Measurements from ENCODE around the gene APRT. TPM values are rescaled to one million over a fixed set of nuclear protein-coding genes. Genes with fewer than 3 reads are reported as not detected.

The APRT gene
- total RNA-seq, 2 donors from 2014 or later = 50.6 to 90.4 TPM

DNA sequence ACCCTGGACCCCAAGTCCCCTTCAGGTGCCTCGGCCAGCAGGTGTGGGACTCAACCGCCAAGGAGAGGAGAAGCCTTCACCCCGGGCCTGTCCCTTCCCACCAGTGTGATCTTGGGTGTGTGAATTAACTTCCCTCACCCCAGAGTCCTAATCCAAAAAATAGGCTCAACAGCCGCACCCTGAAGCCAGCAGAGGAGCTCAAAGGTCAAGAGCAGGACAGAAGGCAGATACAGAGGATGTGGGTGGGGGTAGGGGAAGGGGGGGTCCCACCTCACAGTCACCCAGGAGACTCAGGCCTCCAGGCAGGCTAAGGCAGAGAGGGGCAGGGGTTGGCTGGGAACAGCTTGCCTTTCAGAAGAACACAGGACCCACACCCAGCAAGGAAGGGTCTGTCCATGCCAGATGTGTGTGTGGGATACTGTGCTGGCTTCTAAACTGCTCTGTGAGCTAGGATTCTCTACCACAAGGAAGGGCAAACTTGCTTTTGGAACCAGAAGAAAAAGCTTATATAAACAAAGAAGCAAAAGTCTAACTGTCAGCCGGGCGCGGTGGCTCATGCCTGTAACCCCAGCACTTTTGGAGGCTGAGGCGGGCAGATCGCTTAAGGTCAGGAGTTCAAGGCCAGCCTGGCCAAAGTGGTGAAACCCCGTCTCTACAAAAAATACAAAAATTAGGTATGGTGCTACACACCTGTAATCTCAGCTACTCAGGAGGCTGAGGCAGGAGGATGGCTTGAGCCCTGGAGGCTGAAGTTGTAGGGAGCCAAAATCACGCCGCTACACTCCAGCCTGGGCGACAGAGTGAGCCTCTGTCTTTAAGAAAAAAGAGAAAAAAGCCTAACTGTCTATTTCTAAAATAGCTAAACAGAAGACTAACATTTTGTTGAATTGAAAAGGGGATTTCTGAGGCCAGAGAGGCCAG lies 31.3 kb downstream of the APRT start:
- DNase-seq (ENCODE audit: low spot score) = no peak
- Histone ChIP-seq H3K27ac (peak overlapping the region in 1 of 2 donors; percentile 26), H3K9me3 (no peaks in the 10 kb centered on the region), H3K4me1 (peaks cover 0 to 57% of the 10 kb centered on the region in 2 donors), H3K27me3 (no peaks in the 10 kb centered on the region), H3K4me3 (no peak overlapping the region), H3K36me3 (no peaks in the 10 kb centered on the region)
- TF ChIP-seq, protein P1, sequence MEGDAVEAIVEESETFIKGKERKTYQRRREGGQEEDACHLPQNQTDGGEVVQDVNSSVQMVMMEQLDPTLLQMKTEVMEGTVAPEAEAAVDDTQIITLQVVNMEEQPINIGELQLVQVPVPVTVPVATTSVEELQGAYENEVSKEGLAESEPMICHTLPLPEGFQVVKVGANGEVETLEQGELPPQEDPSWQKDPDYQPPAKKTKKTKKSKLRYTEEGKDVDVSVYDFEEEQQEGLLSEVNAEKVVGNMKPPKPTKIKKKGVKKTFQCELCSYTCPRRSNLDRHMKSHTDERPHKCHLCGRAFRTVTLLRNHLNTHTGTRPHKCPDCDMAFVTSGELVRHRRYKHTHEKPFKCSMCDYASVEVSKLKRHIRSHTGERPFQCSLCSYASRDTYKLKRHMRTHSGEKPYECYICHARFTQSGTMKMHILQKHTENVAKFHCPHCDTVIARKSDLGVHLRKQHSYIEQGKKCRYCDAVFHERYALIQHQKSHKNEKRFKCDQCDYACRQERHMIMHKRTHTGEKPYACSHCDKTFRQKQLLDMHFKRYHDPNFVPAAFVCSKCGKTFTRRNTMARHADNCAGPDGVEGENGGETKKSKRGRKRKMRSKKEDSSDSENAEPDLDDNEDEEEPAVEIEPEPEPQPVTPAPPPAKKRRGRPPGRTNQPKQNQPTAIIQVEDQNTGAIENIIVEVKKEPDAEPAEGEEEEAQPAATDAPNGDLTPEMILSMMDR (IDR thresholded peaks at IDR 0.05) = no peak

DNA sequence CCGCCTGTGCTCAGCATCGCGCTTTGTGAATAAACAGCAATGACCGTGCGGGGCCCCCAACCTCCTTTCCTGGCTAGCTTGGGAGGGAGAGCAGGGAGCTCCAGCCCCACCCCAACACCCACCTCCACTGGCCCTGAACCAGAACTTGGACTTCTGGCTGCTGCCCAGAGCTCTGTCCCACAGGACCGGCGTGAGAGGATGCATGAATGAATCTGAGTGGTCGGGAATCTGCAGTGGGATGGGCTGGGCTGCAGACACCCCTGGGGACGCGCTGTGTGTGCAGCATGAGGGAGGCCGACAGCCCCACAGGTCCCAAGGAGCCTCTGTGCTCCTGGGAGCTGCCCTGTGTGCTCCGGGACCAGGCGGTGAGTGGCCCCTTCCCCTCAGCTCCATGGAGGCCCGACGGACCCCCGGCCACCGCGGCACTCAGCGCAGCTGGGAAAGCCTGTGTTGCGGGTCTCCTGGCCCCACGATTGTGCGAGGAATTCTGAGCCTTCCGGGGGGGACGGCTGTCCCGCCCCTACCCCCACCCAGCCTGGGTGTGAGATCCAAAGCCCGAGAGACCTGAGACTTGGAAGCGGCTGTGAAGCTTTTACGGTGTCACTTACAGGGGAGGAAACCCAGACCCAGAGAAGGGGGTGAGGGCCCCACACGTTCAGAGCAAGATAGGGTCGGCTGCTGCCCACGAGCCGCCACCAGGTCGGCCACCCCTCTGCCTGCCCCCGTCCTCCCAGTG lies 32.2 kb downstream of the APRT start:
- Histone ChIP-seq H3K27me3 (no peaks in the 10 kb centered on the region), H3K4me1 (peaks cover 0 to 64% of the 10 kb centered on the region in 2 donors), H3K36me3 (no peaks in the 10 kb centered on the region), H3K4me3 (peak overlapping the region in 1 of 2 donors; percentile 13), H3K9me3 (no peaks in the 10 kb centered on the region), H3K27ac (no peak overlapping the region)
- TF ChIP-seq, protein P1 (IDR thresholded peaks at IDR 0.05) = no peak
- DNase-seq (ENCODE audit: low spot score) = no peak

DNA sequence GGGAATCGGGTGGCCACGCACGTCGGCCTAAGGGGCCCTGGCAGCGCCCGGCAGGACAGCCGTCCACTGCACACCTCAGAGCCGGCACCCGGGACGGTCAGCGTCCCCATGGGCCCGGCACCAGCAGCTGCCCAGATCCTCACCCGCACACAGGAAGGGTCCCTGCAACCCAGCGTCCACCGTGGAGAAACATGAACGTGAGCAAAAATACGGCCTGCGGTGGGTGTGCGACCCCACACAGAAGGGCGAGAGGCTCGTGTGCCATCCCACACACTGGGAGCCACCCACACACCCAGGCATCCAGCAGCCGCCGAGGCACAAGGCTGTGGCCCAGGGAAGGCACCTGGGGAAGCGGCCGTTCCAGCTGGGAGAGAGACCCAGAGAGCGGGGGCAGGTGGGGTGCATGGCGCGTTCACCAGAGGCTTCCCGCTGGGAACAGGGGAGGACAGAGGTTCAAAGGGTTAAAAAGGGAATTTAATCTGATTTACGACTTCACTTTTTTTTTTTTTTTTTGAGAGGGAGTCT lies 33.1 kb downstream of the APRT start:
- DNase-seq (ENCODE audit: low spot score) = no peak
- no peaks in the 10 kb centered on the region for H3K9me3 ChIP-seq
- H3K27me3 ChIP-seq = no peaks in the 10 kb centered on the region
- TF ChIP-seq, protein P1 (IDR thresholded peaks at IDR 0.05) = no peak
- no peak overlapping the region for H3K27ac ChIP-seq
- H3K4me1 ChIP-seq = peaks cover 0 to 70% of the 10 kb centered on the region in 2 donors
- no peak overlapping the region for H3K4me3 ChIP-seq
- H3K36me3 ChIP-seq = no peaks in the 10 kb centered on the region

DNA sequence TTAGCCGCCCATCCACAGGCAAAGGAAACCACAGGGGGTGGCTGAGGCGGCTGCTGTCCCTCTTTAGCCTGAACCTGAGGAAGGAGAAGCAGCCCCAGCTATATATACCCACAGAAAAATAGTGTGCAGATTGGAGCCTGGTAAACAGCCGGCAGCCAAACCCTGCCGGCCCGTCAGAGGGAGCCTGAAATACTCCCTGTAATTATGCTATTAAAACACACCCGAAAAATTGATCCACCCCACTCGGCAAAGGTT lies 33.5 kb downstream of the APRT start:
- no peaks in the 10 kb centered on the region for H3K36me3 ChIP-seq
- no peak overlapping the region for H3K4me3 ChIP-seq
- H3K27ac ChIP-seq = no peak overlapping the region
- TF ChIP-seq, protein P1 (IDR thresholded peaks at IDR 0.05) = no peak
- DNase-seq (ENCODE audit: low spot score) = no peak
- H3K27me3 ChIP-seq = no peaks in the 10 kb centered on the region
- peaks cover 0 to 70% of the 10 kb centered on the region in 2 donors for H3K4me1 ChIP-seq
- no peaks in the 10 kb centered on the region for H3K9me3 ChIP-seq

DNA sequence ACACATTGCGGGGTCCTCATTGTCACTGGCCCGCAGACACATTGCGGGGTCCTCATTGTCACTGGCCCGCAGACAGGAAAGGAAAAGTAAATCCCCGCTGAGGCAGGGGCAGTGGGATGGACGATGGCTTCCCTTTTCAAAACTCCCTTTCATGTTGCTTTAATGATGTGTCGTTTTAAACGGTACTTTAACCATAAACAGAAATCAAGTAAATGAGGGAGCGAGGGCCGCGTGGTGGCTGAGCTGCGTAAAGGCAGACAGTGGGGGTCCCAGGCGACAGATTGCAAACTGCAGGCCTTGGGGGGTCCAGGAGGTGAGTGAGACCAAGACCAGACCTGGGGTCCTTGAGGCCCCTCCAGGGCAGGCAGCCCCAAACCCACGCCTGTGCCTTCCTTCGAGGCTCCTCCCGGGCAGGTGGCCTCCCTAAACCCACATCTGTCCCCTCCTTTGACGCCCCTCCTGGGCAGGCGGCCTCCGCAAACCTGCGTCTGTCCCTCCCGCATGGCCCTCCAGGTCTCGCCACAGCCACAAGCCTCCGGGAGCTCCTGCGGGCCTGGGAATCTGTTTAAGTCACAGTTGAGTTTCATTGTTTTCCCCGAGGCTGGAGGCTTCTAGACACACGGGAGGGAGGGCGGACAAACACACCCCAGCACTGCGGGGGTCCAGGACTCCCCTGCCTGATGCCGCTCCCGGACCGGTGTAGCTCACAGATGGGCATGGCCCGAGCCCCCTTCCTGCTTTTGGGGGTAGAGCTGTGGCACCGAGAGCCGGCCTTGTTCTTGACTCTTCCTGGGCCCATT lies 34.1 kb downstream of the APRT start:
- DNase-seq (ENCODE audit: low spot score) = no peak
- Histone ChIP-seq H3K4me3 (no peak overlapping the region), H3K27me3 (no peaks in the 10 kb centered on the region), H3K9me3 (no peaks in the 10 kb centered on the region), H3K36me3 (no peaks in the 10 kb centered on the region), H3K4me1 (peaks cover 0 to 70% of the 10 kb centered on the region in 2 donors), H3K27ac (no peak overlapping the region)
- TF ChIP-seq, protein P1 (IDR thresholded peaks at IDR 0.05) = no peak

All from right atrium auricular region (tissue), 2 donors.